GM12873 (cell line): ENCODE measurements around the gene ASTN2.

Experiments
- CTCF ChIP-seq: IDR thresholded peaks from 2 replicates; pipeline ENCODE4 v1.5.1; 2012; ENCODE audit warnings: low read depth, mild to moderate bottlenecking, moderate library complexity, low read length, control low read depth; ENCODE audit not compliant: insufficient read depth; ENCODE audit errors: missing control alignments

The ASTN2 gene

GRCh38 chr9:116479967-116480366, 934.9 kb downstream of the ASTN2 start:
- no peak for TF ChIP-seq CTCF

GRCh38 chr9:116479056-116479544, 935.8 kb downstream of the ASTN2 start:
- no peak for TF ChIP-seq CTCF

GRCh38 chr9:116477584-116478141, 937.2 kb downstream of the ASTN2 start:
- no peak for TF ChIP-seq CTCF

- TF ChIP-seq CTCF = no peak
Measured at GRCh38 chr9:116476935-116477381, 937.9 kb downstream of the ASTN2 start.

- no peak for TF ChIP-seq CTCF
Measured at GRCh38 chr9:116476002-116476401, 938.9 kb downstream of the ASTN2 start.

GRCh38 chr9:116475201-116475600, 939.7 kb downstream of the ASTN2 start:
- no peak for TF ChIP-seq CTCF

- TF ChIP-seq CTCF = no peak
Measured at GRCh38 chr9:116471944-116472506, 942.8 kb downstream of the ASTN2 start.
